Keratinocyte (primary cell): ENCODE results near the gene COPG2. TPM values are rescaled to one million over a fixed set of nuclear protein-coding genes. Genes with fewer than 3 reads are reported as not detected.

Experiments
- DNase-seq: peaks from one replicate; pipeline ENCODE4 v3.0.0-alpha.2; 2011; ENCODE audit warnings: low read depth, missing footprints, low spot score
- FAIRE-seq: peaks from 2 replicates; lab custom pipeline; 2011; peaks lifted over from hg19 to GRCh38; lab: Jason Lieb, UNC
- H2AFZ ChIP-seq: 2 replicates; pipeline ENCODE4 v1.6.0; 2012; ENCODE audit warnings: low read length, control low read depth, inconsistent platforms; ENCODE audit not compliant: control insufficient read depth
- H3K27ac ChIP-seq: 2 replicates; pipeline ENCODE4 v1.5.1; 2011; ENCODE audit warnings: low read length; ENCODE audit not compliant: control insufficient read depth, insufficient read depth
- H3K27me3 ChIP-seq: 3 replicates; pipeline ENCODE4 v1.6.0; 2011; ENCODE audit warnings: low read length; ENCODE audit not compliant: control insufficient read depth, insufficient read depth; ENCODE audit errors: extremely low read depth
- H3K36me3 ChIP-seq, 2 experiments: 2 replicates in 1 of 2; 3 replicates in 1 of 2; pipeline ENCODE4 v1.5.1; 2011; ENCODE audit warnings: low read length in 2 of 2, mild to moderate bottlenecking in 1 of 2; ENCODE audit not compliant: control insufficient read depth in 2 of 2, insufficient read depth in 2 of 2; ENCODE audit errors: extremely low read depth in 1 of 2
- H3K4me1 ChIP-seq: 3 replicates; pipeline ENCODE4 v1.5.1; 2011; ENCODE audit warnings: low read length; ENCODE audit not compliant: control insufficient read depth, insufficient read depth; ENCODE audit errors: extremely low read depth
- H3K4me2 ChIP-seq: 3 replicates; pipeline ENCODE4 v1.6.0; 2011; ENCODE audit warnings: low read depth, low read length; ENCODE audit not compliant: control insufficient read depth, insufficient read depth; ENCODE audit errors: extremely low read depth
- H3K4me3 ChIP-seq, 3 experiments: fragments of 200-600 bp in 1 of 3; sonication (generic) in 1 of 3; 2 replicates in 2 of 3; 3 replicates in 1 of 3; pipeline ENCODE4 v1.5.1; 2011 to 2016; ENCODE audit warnings: low read length in 3 of 3, mild to moderate bottlenecking in 3 of 3, control low read depth in 2 of 3, inconsistent platforms in 1 of 3, low read depth in 1 of 3, mixed read lengths in 1 of 3, mixed run types in 1 of 3, moderate library complexity in 1 of 3; ENCODE audit not compliant: control insufficient read depth in 2 of 3, insufficient read depth in 2 of 3; ENCODE audit errors: extremely low read depth in 1 of 3
- H3K79me2 ChIP-seq: 2 replicates; pipeline ENCODE4 v1.6.0; 2012; ENCODE audit warnings: low read length; ENCODE audit not compliant: control insufficient read depth, insufficient read depth
- H3K9ac ChIP-seq: 3 replicates; pipeline ENCODE4 v1.6.0; 2011; ENCODE audit warnings: low read length; ENCODE audit not compliant: control insufficient read depth, insufficient read depth; ENCODE audit errors: extremely low read depth
- H3K9me1 ChIP-seq: 3 replicates; pipeline ENCODE4 v1.6.0; 2011; ENCODE audit warnings: low read length; ENCODE audit not compliant: control insufficient read depth, insufficient read depth; ENCODE audit errors: extremely low read depth
- H3K9me3 ChIP-seq: 2 replicates; pipeline ENCODE4 v1.5.1; 2012; ENCODE audit warnings: low read depth, low read length; ENCODE audit not compliant: control insufficient read depth
- H4K20me1 ChIP-seq: 3 replicates; pipeline ENCODE4 v1.6.0; 2011; ENCODE audit warnings: low read length; ENCODE audit not compliant: control insufficient read depth, insufficient read depth; ENCODE audit errors: extremely low read depth
- CTCF ChIP-seq, 3 experiments: IDR thresholded peaks in 1 of 3; conservative IDR thresholded peaks in 1 of 3; optimal IDR thresholded peaks in 1 of 3; 2 replicates in 2 of 3; 3 replicates in 1 of 3; pipeline versions ENCODE3 to v1.5.1; 2011; ENCODE audit warnings: low read length in 3 of 3, mild to moderate bottlenecking in 3 of 3, moderate library complexity in 2 of 3, control low read depth in 1 of 3, inconsistent platforms in 1 of 3; ENCODE audit not compliant: insufficient read depth in 2 of 3; ENCODE audit errors: extremely low read depth in 1 of 3
- EZH2 ChIP-seq: IDR thresholded peaks from one replicate; pipeline ENCODE4 v1.6.1; 2012; ENCODE audit warnings: inconsistent platforms, mild to moderate bottlenecking, low read length, moderate library complexity
- dilution Hi-C: fragments of 300-500 bp; cut with MboI; formaldehyde crosslinking; loops from one replicate; pipeline ENCODE4 v1.7.0; 2020; ENCODE audit warnings: low sequenced_read_pairs; ENCODE audit not compliant: extremely low pct_ligation_motif_present
- polyA plus RNA-seq, 5 experiments: library from polyadenylated mRNA; depleted of rRNA in 3 of 5; stranded (reverse) in 3 of 5; stranded (forward) in 1 of 5; unstranded in 1 of 5; fragments of >200 nt; gene quantifications; 1 replicate in 1 of 5; 2 replicates in 3 of 5; 3 replicates in 1 of 5; pipeline versions ENCODE4 v1.2.1 to v1.2.3, GENCODE V29; 2011 to 2012; ENCODE audit warnings: missing spikeins in 2 of 5, low read depth in 1 of 5, low replicate concordance in 1 of 5

Gene COPG2
- polyA plus RNA-seq, 1 donor (not counting 4 experiments of a cell fraction or from before 2014, with no cell fraction given): 38.8 TPM

GRCh38 chr7:130703851-130704250 lies 35.3 kb upstream of the COPG2 start:
- dilution Hi-C loops: no loop called here
- Histone ChIP-seq H3K79me2 (no peaks in the 10 kb centered on the region), H3K27ac (no peak overlapping the region), H3K36me3 (no peaks in the 10 kb centered on the region), H3K4me2 (no peak overlapping the region), H2AFZ (no peak overlapping the region), H3K9me3 (no peaks in the 10 kb centered on the region), H3K4me3 (no peak overlapping the region), H4K20me1 (no peaks in the 10 kb centered on the region), H3K4me1 (no peaks in the 10 kb centered on the region), H3K9ac (no peak overlapping the region), H3K9me1 (no peaks in the 10 kb centered on the region), H3K27me3 (peaks cover 2% of the 10 kb centered on the region)
- TF ChIP-seq CTCF (optimal IDR thresholded peaks at IDR 0.05 in 1 of 3, IDR thresholded peaks at IDR 0.05 in 1 of 3, conservative IDR thresholded peaks at IDR 0.05 in 1 of 3; ENCODE audit: extremely low read depth in 1 of 3, insufficient read depth in 2 of 3, low read length in 3 of 3): no peak
- TF ChIP-seq EZH2: no peak
- DNase-seq (no peak), FAIRE-seq (no peak)

GRCh38 chr7:130701650-130702049 lies 33.1 kb upstream of the COPG2 start:
- no peak for DNase-seq
- Histone ChIP-seq H3K9me3 (no peaks in the 10 kb centered on the region), H3K4me3 (no peak overlapping the region), H3K4me1 (no peaks in the 10 kb centered on the region), H3K27me3 (peaks cover 2% of the 10 kb centered on the region), H3K9me1 (no peaks in the 10 kb centered on the region), H3K79me2 (no peaks in the 10 kb centered on the region), H2AFZ (no peak overlapping the region), H3K27ac (no peak overlapping the region), H3K9ac (no peak overlapping the region), H3K36me3 (no peaks in the 10 kb centered on the region), H4K20me1 (no peaks in the 10 kb centered on the region), H3K4me2 (no peak overlapping the region)
- TF ChIP-seq EZH2 (no peak), CTCF (optimal IDR thresholded peaks at IDR 0.05 in 1 of 3, IDR thresholded peaks at IDR 0.05 in 1 of 3, conservative IDR thresholded peaks at IDR 0.05 in 1 of 3; ENCODE audit: extremely low read depth in 1 of 3, insufficient read depth in 2 of 3, low read length in 3 of 3) (no peak)
- dilution Hi-C loops: no loop called here
- FAIRE-seq: no peak
